Measurements from ENCODE around the gene RNF5.

RNF5 gene

GRCh38 chr6:32153564-32154513, 24.4 kb upstream of the RNF5 start, which contains the start of gene PPT2:
Gene PPT2, plus strand, starts transcription at chr6:32154141. Its CDS starts 454 bp downstream, at chr6:32154595.
- ATAC-seq, result peak; percentile 82
- TF ChIP-seq ZNF70 (CRISPR knock-in tag; IDR thresholded peaks at IDR 0.05) (no peak), TCF4 (CRISPR knock-in tag; IDR thresholded peaks at IDR 0.05; ENCODE audit: borderline replicate concordance) (no peak)

- ATAC-seq, result peak; percentile 79
- TF ChIP-seq TOX (CRISPR knock-in tag; IDR thresholded peaks at IDR 0.05; ENCODE audit: borderline replicate concordance) (no peak), GLIS3 (CRISPR knock-in tag; IDR thresholded peaks at IDR 0.05) (no peak), POU6F1 (CRISPR knock-in tag; IDR thresholded peaks at IDR 0.05; ENCODE audit: borderline replicate concordance, low read depth) (no peak), PPARA (CRISPR knock-in tag; IDR thresholded peaks at IDR 0.05; ENCODE audit: borderline replicate concordance) (no peak), ZFP30 (CRISPR knock-in tag; IDR thresholded peaks at IDR 0.05) (no peak), CREB5 (CRISPR knock-in tag; IDR thresholded peaks at IDR 0.05; ENCODE audit: low read depth) (no peak), ESRRG (CRISPR knock-in tag; IDR thresholded peaks at IDR 0.05) (no peak), ZNF8 (CRISPR knock-in tag; IDR thresholded peaks at IDR 0.05) (no peak), ZC3H10 (CRISPR knock-in tag; IDR thresholded peaks at IDR 0.05) (no peak), ARNTL (CRISPR knock-in tag; IDR thresholded peaks at IDR 0.05; ENCODE audit: borderline replicate concordance, low read depth) (no peak), SNAI2 (CRISPR knock-in tag; IDR thresholded peaks at IDR 0.05) (no peak)
Measured at GRCh38 chr6:32154514-32155161, 23.6 kb upstream of the RNF5 start.

- TF ChIP-seq ARNTL (CRISPR knock-in tag; IDR thresholded peaks at IDR 0.05; ENCODE audit: borderline replicate concordance, low read depth) (no peak), OSR1 (CRISPR knock-in tag; IDR thresholded peaks at IDR 0.05) (no peak), GLIS3 (CRISPR knock-in tag; IDR thresholded peaks at IDR 0.05) (no peak), ZC3H10 (CRISPR knock-in tag; IDR thresholded peaks at IDR 0.05) (no peak), ISL1 (CRISPR knock-in tag; IDR thresholded peaks at IDR 0.05) (no peak), ZNF565 (CRISPR knock-in tag; conservative IDR thresholded peaks at IDR 0.05; ENCODE audit: low read depth) (no peak), RARB (CRISPR knock-in tag; IDR thresholded peaks at IDR 0.05) (no peak), SNAI2 (CRISPR knock-in tag; IDR thresholded peaks at IDR 0.05) (no peak), ESRRG (CRISPR knock-in tag; IDR thresholded peaks at IDR 0.05) (no peak), ZFP3 (CRISPR knock-in tag; IDR thresholded peaks at IDR 0.05) (no peak), TOX (CRISPR knock-in tag; IDR thresholded peaks at IDR 0.05; ENCODE audit: borderline replicate concordance) (no peak), PPARA (CRISPR knock-in tag; IDR thresholded peaks at IDR 0.05; ENCODE audit: borderline replicate concordance) (no peak), ZFP30 (CRISPR knock-in tag; IDR thresholded peaks at IDR 0.05) (no peak), ZNF70 (CRISPR knock-in tag; IDR thresholded peaks at IDR 0.05) (no peak), TCF4 (CRISPR knock-in tag; IDR thresholded peaks at IDR 0.05; ENCODE audit: borderline replicate concordance) (no peak), BACH2 (CRISPR knock-in tag; IDR thresholded peaks at IDR 0.05; ENCODE audit: borderline replicate concordance) (no peak), POU6F1 (CRISPR knock-in tag; IDR thresholded peaks at IDR 0.05; ENCODE audit: borderline replicate concordance, low read depth) (no peak)
- TF ChIP-seq, protein P1, sequence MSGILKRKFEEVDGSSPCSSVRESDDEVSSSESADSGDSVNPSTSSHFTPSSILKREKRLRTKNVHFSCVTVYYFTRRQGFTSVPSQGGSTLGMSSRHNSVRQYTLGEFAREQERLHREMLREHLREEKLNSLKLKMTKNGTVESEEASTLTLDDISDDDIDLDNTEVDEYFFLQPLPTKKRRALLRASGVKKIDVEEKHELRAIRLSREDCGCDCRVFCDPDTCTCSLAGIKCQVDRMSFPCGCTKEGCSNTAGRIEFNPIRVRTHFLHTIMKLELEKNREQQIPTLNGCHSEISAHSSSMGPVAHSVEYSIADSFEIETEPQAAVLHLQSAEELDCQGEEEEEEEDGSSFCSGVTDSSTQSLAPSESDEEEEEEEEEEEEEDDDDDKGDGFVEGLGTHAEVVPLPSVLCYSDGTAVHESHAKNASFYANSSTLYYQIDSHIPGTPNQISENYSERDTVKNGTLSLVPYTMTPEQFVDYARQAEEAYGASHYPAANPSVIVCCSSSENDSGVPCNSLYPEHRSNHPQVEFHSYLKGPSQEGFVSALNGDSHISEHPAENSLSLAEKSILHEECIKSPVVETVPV (CRISPR knock-in tag; IDR thresholded peaks at IDR 0.05), result no peak
- TF ChIP-seq, protein P2, sequence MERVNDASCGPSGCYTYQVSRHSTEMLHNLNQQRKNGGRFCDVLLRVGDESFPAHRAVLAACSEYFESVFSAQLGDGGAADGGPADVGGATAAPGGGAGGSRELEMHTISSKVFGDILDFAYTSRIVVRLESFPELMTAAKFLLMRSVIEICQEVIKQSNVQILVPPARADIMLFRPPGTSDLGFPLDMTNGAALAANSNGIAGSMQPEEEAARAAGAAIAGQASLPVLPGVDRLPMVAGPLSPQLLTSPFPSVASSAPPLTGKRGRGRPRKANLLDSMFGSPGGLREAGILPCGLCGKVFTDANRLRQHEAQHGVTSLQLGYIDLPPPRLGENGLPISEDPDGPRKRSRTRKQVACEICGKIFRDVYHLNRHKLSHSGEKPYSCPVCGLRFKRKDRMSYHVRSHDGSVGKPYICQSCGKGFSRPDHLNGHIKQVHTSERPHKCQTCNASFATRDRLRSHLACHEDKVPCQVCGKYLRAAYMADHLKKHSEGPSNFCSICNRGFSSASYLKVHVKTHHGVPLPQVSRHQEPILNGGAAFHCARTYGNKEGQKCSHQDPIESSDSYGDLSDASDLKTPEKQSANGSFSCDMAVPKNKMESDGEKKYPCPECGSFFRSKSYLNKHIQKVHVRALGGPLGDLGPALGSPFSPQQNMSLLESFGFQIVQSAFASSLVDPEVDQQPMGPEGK (CRISPR knock-in tag; IDR thresholded peaks at IDR 0.05; ENCODE audit: borderline replicate concordance), result no peak
- no peak for ATAC-seq
Measured at GRCh38 chr6:32156891-32157290, 21.3 kb upstream of the RNF5 start.

All from SK-N-SH treated with all-trans-retinoic acid at 6 μM for 48 hours (cell line).